DMS114 treated with DMSO at 0.1 percent for 48 hours (cell line): ENCODE measurements around the gene PIWIL4.
"Not testable (repeated sequence)": the region's sequence is repeated elsewhere in the genome, so short reads cannot be mapped to it uniquely, and the experiment has no call there.

Source experiments
- DNase-seq: peaks from one replicate; lab custom pipeline; 2025; ENCODE audit not compliant: unreplicated experiment; lab: John Stamatoyannopoulos, UW

PIWIL4 gene

GRCh38 chr11:94546886-94547285 is 20.3 kb upstream of the PIWIL4 start:
- no peak for DNase-seq

DNA sequence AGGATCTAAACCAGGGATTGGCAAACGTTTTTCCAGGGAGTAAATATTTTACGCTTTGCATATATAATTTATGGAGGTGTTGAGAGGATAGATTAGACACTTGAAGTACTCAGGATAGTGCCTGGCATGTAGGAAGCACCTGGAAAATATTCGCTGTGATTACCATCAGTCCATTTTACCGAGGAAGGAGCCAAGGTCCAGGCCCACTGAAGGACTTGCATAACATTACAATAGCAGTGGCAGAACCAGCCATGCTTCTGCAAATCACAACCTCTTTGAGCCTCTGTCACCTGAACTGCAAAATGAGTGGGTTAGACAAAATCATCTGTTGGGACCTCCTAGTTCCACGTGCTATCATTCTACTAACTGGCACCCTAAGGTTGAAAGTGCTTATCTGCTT is 18.0 kb upstream of the PIWIL4 start:
- no peak for DNase-seq

DNA sequence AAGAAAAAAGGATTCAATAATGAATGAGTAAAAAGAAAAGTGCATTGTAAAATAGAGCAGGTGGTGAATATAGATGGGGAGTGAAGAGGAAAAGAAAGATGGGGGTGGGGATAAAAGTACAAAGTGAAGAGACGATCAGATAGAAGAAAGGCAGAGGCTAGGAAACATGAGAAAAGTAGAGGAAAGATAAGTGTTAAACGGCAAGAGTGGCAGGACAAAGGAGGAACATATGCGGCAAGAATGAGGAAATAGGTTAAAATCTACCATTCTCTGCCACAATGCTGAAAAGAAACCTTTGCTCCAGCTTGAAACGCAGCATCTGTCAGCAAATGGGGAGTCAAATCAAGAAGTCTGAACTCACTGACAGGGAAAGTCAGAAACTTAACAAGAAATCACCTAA is 16.7 kb upstream of the PIWIL4 start:
- DNase-seq: no peak

DNA sequence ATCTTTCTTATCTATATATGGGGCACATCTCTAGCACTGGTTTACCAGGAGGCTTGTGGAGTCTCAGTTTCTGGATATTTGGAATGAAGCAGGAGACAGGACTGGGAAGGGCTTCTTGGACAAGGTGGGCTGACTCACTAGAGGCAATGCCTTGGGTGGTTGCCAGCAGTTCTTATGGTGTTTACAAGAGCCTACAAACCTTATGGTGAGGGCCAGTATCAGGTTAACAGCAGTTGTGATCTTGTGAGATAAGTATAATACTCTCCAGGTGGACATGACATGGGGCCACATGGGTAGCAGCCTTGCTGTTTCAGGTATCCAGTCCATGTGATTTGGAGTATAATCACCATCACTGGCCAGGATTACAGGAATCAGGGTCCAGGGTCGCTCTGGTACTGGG is 13.2 kb upstream of the PIWIL4 start:
- DNase-seq: no peak

DNA sequence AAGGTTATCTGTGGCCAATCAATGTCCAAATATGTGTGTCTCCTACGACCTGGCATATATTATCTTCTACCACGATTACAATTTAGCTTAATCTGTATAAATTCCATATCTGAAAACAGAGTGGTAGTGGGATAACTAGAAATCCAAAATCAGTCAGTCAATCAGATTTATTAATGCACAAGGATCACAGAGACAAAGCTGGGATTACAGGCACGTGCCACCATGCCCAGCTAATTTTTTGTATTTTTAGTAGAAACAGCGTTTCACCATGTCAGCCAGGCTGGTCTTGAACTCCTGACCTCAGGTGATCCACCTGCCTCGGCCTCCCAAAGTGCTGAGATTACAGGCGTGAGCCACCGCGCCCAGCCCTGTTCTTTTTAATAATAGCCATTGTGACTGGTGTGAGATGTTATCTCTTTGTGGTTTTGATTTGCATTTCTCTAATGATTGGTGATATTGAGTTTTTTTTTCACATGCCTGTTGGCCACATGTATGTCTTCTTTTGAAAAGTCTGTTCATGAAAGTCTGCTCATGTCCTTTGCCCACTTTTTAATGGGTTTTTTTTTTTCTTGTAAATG is 11.3 kb upstream of the PIWIL4 start:
- not testable (repeated sequence) for DNase-seq

GRCh38 chr11:94557421-94557820 is 9.7 kb upstream of the PIWIL4 start:
- DNase-seq: no peak

- no peak for DNase-seq
These were observed 9.2 kb upstream of the PIWIL4 start for GRCh38 chr11:94557992-94558391.

- DNase-seq: no peak
These were observed 8.7 kb upstream of the PIWIL4 start for GRCh38 chr11:94558468-94558867.

DNA sequence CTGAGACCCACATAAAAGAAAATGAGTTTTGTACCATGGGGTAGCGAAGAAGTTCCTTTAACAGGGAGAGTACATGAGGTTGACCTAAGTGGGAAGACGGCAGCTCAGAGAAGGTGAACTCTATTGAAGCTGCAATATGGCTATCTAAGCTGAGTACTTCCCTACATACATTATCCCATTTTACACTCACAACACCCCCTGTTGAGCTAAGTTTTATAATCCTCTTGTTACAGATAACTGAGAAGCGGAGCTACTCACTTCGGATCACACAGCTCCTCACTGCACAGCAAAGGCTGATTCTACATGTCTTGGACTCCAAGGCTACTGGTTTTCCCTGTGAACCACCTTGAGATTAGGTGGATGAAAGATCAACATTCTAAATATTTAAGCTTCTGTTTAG is 8.2 kb upstream of the PIWIL4 start:
- no peak for DNase-seq

GRCh38 chr11:94559361-94559760 is 7.8 kb upstream of the PIWIL4 start:
- DNase-seq: no peak

DNA sequence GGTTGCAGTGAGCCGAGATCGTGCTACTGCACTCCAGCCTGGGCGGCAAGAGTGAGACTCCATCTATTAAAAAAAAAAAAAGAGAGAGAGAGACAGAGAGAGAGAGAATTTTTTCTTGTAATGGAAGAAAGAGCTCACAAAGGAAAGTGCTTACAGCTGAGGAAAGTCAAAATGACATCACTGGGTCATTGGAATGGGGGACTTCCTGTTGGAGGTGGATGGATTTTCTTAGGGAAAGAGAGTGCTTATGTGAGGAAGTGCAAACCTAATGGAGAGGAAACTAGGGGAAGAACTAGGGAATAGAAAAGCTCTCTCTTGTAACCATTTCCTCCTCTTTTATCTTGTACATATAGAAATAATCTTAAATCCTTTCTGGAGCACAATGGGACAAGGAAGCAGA is 6.3 kb upstream of the PIWIL4 start:
- DNase-seq: no peak

DNA sequence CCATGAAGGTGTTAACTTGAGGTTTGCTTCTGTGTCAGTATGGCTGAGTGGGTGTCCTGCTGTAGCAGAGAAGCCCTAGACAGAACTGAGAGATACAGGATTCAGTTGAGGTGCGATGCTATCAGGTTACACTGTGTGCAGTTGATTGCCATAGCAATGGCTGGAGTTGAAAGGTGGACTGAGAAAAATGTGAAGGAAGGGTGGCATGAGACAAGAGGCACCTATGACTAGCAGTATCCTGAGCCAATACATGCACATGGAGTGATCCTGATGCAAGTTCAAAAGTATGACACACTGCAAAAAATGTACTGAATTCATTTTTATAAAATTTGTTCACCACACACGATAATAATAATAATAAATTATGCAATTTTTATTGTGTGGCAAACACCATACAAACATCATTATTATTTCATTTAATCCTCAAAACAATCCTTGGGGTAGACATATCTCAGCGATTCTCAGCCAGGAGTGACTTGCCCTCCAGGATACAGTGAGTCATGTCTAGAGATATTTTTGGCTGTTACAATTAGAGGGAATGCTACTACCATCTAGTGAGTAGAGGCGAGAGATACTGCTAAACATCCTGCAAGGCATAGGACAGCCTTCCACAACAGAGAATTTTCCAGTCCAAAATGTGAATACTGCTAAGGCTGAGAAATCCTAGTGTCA is 3.9 kb upstream of the PIWIL4 start:
- DNase-seq: no peak

DNA sequence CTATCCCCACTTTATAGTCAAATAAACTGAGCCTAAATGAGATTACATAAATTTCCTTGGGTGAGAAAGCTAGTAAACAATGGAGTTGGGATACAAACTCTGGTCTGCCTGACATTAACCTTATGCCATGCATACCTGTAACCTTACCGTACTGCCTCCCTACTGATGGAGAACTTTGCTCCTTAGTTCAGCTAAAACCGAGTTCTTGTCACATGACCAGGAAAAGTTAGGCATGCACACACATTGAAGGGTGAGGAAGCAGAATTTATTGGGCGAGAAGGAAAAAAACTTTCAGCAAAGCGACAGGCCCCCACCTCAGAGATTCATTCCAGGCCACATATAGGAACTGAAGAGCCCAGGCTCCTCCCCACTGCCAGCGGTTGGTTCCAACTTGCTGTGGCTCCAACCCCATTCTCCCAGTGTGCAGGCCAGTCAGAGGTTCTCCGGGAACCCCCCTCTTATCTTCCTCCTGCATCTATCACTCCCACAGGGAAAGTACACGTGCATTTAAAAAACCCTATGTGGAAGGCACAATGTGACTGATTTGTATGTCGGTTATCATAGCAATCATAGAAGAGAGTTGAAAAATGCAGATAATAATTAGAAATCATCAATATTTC is 3.2 kb upstream of the PIWIL4 start:
- no peak for DNase-seq

GRCh38 chr11:94568200-94568599 is 1.0 kb downstream of the PIWIL4 start:
- DNase-seq: no peak

GRCh38 chr11:94568717-94569116 is 1.5 kb downstream of the PIWIL4 start:
- no peak for DNase-seq

DNA sequence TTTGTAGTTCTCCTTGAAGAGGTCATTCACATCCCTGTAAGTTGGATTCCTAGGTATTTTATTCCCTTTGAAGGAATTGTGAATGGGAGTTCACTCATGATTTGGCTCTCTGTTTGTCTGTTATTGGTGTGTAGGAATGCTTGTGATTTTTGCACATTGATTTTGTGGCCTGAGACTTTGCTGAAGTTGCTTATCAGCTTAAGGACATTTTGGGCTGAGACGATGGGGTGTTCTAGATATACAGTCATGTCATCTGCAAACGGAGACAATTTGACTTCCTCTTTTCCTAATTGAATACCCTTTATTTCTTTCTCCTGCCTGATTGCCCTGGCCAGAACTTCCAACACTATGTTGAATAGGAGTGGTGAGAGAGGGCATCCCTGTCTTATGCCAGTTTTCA is 5.8 kb downstream of the PIWIL4 start:
- not testable (repeated sequence) for DNase-seq

DNA sequence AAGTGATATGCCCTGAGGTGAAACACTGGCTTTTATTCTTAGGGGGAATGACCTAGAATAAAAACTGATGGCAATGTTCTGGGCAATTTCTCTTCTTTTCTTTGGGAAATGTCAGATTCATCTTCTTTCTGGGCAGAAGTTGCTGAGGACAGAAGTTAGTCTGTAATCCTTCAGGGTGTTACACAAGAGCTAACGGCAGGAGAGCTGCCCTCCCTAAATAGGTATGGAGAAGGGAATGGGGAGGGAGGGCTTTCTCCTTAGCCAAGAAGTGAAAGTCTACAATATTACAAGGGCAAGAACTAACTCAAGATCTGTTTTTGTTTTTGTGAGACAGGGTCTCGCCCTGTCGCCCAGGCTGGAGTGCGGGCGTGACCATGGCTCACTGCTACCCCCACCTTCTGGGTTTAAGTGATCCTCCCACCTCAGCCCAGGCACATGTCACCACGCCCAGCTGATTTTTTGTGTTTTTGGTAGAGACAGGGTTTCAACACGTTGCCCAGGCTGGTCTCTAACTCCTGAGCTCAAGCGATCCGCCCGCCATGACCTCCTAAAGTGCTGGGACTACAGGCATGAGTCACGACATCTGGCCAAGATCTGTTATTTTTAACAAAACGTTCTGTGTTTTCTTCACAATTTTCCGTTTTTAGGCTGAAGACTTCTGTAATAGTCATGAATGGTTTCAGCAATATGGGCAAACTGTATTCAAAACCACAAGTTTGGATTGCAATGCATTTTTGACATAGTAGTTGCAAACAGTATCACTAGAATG is 7.2 kb downstream of the PIWIL4 start:
- DNase-seq: no peak

DNA sequence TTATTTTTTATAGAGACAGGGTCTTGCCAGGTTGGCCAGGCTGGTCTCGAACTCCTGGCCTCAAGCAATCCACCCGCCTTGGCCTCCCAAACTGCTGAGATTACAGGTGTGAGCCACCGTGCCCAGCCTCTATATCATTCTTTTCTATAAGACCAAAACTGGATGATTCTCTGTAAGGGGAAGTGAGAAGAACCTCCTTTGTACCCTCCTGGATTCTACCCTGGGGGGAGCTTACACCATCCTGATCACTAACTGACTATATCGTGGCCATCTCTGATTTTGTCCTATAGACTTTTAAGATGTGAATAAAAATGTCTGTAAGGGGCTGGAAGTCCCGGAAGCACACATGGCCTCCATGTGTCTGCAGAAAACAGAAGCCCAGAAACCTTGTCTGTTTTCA is 9.1 kb downstream of the PIWIL4 start:
- no peak for DNase-seq

DNA sequence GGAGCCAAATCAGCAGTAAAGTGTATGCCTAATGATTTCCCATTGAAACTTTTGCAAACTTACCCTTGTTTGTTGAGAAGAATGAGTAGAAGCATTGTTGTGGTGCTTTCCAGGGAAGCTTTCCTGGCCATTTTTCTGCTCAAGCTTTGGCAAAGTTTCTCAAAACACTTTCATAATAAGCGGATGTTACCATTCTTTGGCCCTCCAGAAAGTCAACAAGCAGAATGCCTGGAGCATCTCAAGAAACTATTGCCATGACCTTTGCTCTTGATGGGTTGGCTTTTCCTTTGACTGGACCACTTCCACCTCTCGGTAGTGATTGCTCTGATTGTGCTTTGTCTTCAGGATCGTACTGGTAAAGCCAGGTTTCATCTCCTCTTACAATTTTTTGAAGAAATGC is 10.7 kb downstream of the PIWIL4 start:
- no peak for DNase-seq

- DNase-seq: no peak
These were observed 14.8 kb downstream of the PIWIL4 start for GRCh38 chr11:94581926-94582325.

DNA sequence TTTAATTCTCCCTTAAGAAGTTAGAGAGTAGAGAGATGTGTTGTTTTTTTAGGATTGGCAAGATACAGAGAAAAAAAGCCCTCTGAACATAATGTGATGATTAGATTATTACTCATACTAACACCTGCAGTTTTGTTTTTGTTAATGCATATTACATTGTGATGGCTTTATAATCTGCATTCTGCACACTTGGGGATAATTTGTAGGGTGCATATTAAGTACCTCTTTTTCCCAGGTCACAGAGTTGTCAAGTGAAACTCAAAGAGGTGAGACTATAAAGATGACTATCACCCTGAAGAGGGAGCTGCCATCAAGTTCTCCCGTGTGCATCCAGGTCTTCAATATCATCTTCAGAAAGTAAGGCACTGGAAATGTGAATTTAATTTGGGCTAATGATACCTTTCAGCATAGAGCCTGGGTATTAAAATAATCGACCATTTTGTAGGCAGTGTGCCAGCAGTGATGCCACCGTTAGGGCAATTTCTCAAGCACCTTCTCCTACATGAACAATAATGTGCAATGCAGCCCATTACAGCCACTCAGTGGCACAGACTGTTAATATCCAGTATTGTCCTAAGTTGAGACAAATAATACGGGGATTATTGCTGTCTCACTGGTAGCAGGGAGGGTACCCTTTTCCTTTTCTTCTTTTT is 16.2 kb downstream of the PIWIL4 start:
- DNase-seq: no peak
